Measurements from ENCODE around the gene LPA.

GRCh38 chr6:160662842-160663241, 1.2 kb downstream of the LPA start:
- TF ChIP-seq CTCF (IDR thresholded peaks at IDR 0.05) (no peak), POLR2A (IDR thresholded peaks at IDR 0.05) (no peak)

All from adrenal gland (tissue), 5 donors.